AG20443 (cell line): Measurements from ENCODE around the gene SLC12A7.
"Not testable (repeated sequence)": the region's sequence is repeated elsewhere in the genome, so short reads cannot be mapped to it uniquely, and the experiment has no call there.

Experiments
- DNase-seq: peaks from one replicate; pipeline ENCODE4 v3.0.0; 2012; ENCODE audit warnings: low spot score, mixed read lengths

Gene SLC12A7

GRCh38 chr5:1035421-1036405 is 76.2 kb downstream of the SLC12A7 start:
- DNase-seq: no peak

- DNase-seq: no peak
Observed at GRCh38 chr5:1034986-1035385, 76.9 kb downstream of the SLC12A7 start.

GRCh38 chr5:1034421-1034905 is 77.4 kb downstream of the SLC12A7 start:
- no peak for DNase-seq

- DNase-seq: no peak
Observed at GRCh38 chr5:1033606-1034420, 78.0 kb downstream of the SLC12A7 start.

- DNase-seq: no peak
Observed at GRCh38 chr5:1033178-1033577, 78.7 kb downstream of the SLC12A7 start.

GRCh38 chr5:1032551-1033027 is 79.3 kb downstream of the SLC12A7 start:
- no peak for DNase-seq

GRCh38 chr5:1032011-1032410 is 79.9 kb downstream of the SLC12A7 start:
- DNase-seq: no peak

- no peak for DNase-seq
Observed at GRCh38 chr5:1031306-1031959, 80.4 kb downstream of the SLC12A7 start.

- DNase-seq: no peak
Observed at GRCh38 chr5:1030801-1031271, 81.0 kb downstream of the SLC12A7 start.

- no peak for DNase-seq
Observed at GRCh38 chr5:1029945-1030625, 81.8 kb downstream of the SLC12A7 start.

GRCh38 chr5:1029282-1029944 is 82.5 kb downstream of the SLC12A7 start:
- no peak for DNase-seq

- no peak for DNase-seq
Observed at GRCh38 chr5:1028481-1029281, 83.2 kb downstream of the SLC12A7 start.

- no peak for DNase-seq
Observed at GRCh38 chr5:1027631-1028441, 84.0 kb downstream of the SLC12A7 start.

- no peak for DNase-seq
Observed at GRCh38 chr5:1026700-1027621, 84.9 kb downstream of the SLC12A7 start.

GRCh38 chr5:1021969-1022336 is 89.9 kb downstream of the SLC12A7 start:
- DNase-seq: not testable (repeated sequence)

GRCh38 chr5:1021136-1021968 is 90.5 kb downstream of the SLC12A7 start:
- no peak for DNase-seq

GRCh38 chr5:1020452-1020961 is 91.4 kb downstream of the SLC12A7 start:
- DNase-seq: no peak
